ENCODE data around the gene NDUFS3.
A peak's percentile ranks its signal among the peaks of the same experiment; 100 is the strongest.
"Not testable (repeated sequence)": the region's sequence is repeated elsewhere in the genome, so short reads cannot be mapped to it uniquely, and the experiment has no call there.

The NDUFS3 gene

DNA sequence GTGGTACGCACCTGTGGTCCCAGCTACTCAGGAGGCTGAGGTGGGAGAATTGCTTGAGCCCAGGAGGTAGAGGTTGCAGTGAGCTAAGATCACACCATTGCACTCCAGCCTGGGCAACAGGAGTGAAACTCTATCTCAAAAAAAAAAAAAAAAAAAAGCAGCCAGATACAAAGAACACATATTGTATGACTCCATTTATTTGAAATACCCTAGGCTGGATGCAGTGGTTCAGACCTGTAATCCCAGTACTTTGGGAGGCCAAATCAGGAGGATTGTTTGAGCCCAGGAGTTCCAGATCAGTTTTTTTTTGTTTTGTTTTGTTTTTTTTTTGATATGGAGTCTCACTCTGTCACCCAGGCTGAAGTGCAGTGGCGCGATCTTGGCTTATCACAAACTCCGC lies 16.5 kb upstream of the NDUFS3 start:
- DNase-seq = not testable (repeated sequence)

DNA sequence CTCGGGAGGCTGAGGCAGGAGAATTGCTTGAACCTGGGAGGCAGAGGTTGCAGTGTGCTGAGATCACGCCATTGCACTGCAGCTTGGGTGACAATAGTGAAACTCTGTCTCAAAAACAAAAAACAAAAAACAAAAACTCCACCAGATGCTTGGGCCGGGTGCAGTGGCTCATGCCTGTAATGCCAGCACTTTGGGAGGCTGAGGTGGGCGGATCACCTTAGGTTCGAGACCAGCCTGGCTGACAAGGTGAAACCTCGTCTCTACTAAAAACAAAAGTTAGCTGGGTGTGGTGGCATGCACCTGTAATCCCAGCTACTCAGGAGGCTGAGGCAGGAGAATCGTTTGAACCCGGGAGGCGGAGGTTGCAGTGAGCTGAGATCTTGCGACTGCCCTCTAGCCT lies 14.5 kb upstream of the NDUFS3 start:
- DNase-seq = not testable (repeated sequence)

DNA sequence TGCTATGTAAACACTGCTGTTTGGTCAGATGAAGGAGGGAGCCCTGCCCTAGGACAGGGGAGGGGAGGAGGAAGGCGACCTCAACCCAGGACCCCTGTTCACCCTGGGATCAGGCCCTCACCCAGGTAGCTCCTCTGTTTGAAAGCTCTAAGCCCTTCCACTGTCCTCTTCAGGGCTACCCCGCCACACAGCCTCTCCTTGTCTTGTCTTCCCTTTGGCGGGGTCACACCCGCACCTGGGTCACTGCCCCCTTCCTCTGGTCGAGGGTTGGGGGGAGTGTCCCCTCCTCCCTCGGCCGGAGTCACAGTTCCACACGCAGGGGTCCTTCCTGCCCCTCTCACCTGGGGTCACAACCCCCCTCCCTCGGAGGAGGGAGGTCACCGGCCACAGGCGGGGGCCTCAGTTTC lies 13.9 kb upstream of the NDUFS3 start:
- no peak for DNase-seq

DNA sequence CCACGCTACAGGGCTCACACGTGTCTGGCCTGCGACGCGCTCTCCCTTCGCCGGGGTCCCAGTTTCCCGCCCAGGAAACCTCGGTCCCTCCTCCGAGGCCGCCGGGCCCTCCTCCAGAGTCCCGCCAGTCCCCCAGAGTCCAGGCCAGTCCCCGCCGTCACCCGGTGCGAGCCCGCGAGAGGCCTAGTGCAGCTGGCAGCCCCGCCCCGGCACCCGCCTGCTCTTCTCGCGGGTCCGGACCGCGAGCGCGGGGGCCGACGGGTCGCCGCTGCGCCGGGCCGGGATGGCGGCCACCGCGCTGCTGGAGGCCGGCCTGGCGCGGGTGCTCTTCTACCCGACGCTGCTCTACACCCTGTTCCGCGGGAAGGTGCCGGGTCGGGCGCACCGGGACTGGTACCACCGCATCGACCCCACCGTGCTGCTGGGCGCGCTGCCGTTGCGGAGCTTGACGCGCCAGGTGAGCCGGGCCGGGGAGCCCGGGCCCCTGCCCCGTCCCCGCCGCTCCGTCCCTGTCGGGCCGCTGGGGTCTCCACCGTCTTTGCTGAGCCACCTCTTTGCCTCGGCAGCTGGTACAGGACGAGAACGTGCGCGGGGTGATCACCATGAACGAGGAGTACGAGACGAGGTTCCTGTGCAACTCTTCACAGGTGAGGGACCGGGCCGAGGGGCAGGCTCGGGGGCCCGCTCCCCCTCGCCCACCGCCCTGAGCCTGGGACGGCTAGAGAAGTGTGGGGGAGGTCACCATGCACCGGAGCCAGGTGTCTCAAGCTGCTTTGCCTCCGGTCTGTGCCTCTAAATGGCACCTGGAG lies 13.3 kb upstream of the NDUFS3 start, which contains the start of gene PTPMT1:
TSS of gene PTPMT1 (plus strand) at position 260 of the 809 bp plus-strand sequence. CDS start at position 284, 24 bp downstream.
- peak; percentile 55 for DNase-seq

DNA sequence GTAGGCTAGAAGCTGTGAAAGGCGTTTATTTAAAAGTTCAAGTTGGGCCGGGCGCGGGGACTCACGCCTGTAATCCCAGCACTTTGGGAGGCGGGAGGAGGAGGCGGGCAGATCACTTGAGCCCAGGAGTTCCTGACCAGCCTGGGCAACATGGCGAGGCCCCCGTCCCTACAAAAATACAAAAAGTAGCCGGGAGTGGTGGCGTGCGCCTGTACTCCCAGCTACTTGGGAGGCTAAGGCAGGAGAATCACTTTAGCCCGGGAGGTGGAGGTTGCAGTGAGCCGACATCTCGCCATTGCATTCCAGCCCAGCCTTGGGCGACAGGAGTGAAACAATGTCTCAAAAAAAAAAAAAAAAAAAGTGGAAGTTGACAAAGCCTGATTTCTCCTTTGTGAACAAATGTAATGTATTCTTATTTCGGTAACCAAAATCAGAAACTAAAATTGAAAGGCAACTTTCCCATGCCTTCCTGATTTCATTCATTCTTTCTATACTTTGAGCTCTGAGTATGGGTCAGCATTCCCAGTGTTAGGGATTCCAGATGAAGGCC lies 12.7 kb upstream of the NDUFS3 start:
- DNase-seq = no peak

DNA sequence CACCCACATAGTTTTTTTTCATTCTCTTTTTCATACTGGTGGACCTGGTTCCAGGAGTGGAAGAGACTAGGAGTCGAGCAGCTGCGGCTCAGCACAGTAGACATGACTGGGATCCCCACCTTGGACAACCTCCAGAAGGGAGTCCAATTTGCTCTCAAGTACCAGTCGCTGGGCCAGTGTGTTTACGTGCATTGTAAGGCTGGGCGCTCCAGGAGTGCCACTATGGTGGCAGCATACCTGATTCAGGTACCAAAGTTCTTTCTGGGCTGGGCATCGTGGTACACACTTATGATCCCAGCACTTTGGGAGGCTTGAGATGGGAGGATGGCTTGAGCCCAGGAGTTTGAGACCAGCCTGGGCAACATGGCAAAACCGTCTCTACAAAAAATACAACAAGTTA lies 9.2 kb upstream of the NDUFS3 start:
- no peak for DNase-seq

DNA sequence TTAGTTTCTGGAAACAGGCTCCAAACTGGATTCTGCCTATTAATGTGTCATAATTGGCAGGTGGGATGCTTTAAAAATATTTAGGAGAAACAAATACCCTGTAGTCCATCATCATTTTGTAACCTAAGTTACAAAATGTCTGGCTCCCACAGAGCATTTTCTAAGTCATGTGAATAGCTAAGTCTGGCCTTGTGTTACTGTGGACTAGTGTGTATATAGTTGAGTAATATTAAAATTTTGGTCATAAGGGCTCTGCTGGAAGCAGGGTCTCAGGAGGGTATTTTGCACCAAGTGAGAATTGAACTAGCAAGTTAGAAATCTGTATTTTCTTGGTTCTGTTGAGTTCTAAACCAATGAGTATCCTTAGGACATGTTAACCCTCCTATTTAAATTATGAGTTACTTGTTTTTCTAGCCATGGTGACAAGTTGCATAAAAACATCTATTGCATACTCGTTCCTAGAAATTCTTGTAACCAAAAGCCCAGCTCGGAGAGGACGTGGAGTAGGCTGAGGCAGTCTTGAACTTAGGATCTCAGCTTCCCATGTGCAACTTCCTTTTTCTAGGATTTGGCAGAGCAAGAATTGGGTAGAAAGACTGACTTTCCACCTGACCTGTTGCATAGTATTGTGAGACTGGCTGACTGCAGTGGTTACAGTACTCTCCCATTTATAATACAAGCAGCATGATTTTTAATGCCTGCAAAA lies 8.1 kb upstream of the NDUFS3 start:
- no peak for DNase-seq

DNA sequence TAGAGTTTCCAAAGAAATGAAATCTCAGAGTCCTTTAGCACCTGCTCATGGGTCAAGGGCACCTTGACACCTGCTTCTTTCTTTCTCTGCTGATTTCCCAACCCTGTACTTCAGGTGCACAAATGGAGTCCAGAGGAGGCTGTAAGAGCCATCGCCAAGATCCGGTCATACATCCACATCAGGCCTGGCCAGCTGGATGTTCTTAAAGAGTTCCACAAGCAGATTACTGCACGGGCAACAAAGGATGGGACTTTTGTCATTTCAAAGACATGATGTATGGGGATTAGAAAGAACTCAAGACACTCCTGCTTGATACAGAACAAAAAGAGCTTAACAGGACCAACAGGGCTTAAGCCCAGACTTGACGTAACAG lies 7.5 kb upstream of the NDUFS3 start:
- no peak for DNase-seq

DNA sequence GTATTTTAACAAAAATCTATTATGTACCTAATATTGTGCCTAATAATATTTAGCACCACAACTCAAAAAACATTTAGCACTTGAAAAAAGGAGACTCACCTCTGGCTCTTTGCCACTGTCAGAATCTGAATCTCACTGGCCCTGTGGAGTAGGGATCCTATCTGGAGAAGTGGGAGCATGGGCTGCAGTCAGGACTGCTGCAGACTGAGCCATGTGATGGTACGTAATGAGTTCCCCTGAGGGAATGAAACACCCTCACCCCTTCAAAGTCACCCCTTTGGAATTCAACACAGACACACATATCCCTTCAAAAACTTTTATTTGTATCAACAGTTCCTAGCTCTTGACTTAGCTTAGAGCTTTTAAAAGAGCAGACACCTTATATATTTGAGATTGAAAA lies 7.0 kb upstream of the NDUFS3 start:
- DNase-seq = no peak

DNA sequence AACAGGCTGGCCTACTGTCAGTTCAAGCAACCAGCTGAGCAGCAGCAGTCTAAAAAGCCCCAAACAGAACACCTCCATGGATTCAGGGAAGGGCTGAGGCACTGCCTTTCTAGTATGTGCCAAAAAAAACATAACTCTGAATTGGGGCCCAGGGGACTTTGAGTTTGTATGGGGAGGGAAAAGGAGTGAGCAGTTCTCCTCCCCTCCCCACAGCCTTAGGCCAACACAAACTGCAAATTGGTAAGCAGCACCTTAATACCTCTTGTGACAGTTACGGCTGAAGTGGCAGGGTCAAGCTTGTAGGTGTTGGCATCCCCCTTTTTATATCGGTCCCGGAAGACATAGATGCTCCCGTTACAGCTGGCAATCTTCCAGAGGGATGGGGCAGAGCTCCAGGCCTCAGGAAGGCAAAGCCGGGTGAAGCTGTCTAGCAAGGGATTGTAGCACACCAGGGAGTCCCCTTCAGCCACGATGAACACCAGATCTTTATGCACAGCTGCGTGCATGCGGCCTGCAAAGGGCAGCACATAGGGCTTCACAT lies 6.1 kb upstream of the NDUFS3 start:
- no peak for DNase-seq

DNA sequence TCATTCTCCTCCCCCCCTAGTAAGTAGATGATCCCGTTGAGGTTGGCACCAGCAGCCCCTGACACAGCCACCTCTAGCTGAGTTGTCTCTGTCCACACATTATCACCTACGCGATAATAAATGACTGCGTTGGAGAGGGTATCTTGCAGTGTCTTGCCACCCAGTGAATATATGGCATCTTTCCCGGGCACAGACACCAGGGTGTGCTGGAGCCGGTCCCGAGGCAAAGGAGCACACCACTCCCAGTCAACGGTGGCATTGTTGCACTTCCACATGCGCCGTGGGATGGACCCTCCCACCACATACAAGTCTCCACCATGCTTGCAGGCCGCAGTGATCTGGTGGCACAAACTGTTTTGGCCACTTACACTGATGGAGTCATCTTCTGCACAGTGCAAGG lies 5.6 kb upstream of the NDUFS3 start:
- no peak for DNase-seq

DNA sequence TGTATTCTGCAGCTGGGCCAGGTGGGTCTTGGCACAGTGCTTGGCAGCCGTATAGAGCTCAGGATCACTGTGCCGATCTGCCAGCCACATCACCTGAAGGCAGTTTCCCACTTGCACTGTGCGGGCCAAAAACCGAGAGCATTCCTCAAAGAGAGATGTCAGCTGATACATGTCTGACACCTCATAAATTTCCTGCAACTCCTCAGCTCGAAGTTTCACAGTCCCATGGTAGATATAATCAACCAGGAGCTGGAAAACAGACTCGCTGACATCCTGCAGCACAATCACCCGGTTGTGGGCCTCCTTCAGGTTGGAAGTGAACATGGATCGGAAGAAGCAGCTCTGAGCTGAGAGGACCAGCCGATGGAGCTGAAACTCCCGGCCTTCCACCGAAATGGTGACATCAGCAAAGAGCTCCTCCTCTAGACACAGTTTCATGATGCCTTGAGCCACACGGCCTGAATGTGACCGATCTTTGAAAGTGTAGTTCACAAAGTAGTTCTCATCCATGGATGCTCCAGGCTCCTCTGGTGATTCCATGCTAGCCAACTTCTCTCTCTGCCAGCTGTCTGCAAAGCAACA lies 1.3 kb upstream of the NDUFS3 start:
- DNase-seq = no peak

DNA sequence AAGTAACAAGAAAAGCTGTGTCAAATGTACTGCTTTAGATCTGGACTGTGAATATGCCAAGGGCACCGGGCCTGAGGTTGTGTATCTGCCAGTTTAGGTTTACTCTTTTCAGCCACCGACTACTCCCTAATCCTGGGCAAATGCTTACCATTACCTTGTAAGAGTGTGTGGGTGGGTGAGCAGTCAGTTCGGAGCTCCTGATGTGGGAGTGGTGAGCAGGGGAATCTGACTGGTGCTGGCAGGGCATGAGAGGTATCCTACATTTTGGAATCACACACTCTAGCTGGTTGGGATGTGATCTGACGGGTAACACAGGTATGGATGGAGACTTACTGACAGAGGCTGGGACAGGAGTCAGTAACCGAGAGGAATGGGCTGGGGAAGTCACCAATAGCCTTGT lies 5.0 kb downstream of the NDUFS3 start:
- no peak for DNase-seq

DNA sequence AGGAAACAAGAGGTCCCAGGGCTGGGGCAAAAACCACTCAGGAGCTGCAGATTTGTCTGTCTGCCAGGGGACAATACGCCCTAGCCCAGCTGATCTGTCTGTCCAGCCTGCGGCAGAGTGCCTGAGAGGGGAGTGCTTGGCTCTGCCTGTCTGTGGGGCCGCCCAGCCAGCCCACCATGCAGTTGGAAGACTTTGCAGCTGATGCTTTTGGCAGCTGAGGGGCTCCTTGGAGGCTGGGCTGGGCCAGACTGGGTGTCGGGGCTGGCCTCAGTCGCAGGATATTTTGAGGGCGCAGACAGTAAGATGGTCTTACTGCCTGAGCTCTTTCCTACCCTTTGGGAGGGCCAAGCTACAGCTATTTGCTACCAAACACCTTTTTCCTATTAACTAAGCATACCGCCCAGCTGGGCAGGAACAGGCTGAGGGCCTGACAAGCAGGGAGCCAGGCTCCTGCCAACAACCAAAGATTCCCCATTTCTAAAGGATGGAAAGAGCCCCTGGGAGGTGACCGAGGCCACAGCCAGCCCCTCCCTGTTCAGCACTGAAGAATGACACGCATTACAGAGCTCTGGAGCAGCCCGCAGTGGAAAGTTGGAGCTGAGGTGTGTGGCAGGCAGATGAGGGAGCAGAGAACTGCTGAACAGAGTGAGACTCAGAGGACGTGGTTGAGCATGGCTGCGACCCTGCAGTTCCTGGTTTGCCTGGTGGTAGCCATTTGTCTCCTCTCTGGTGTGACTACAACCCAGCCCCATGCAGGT lies 7.4 kb downstream of the NDUFS3 start, which contains the start of gene FAM180B:
TSS of gene FAM180B (plus strand) at position 581 of the 758 bp plus-strand sequence. CDS start at position 672, 91 bp downstream.
- DNase-seq = no peak

DNA sequence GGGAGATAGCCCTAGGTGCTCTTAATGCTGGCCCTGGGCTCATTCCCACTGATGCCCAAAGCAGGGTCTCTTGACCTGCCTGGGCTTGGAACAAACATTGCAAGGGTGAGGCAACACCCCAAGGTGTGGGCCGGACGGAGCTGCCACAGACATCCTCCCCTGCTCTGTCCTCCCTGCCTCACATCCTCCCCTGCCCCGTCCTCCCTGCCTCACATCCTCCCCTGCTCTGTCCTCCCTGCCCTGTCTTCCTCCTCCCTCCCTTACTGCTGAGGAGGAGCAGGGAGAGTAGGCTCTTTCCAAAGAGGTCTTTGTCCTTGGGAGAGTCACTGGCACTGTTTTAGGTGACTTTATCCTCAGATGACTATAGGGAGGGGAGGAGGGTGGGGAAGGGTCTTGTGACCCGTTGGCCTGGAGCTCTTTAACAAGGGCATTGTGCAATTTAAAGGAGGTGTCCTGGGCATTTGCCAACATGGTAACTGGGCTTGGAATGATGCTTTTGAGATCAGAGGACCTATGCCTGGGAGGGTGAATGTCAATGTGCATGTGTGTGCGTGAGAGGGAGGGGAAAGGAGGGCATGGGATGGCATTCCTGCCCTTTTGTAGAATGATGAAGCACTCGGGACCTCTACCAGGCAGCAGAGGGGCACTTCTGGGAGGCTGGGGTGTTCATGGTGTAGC lies 8.3 kb downstream of the NDUFS3 start:
- no peak for DNase-seq

DNA sequence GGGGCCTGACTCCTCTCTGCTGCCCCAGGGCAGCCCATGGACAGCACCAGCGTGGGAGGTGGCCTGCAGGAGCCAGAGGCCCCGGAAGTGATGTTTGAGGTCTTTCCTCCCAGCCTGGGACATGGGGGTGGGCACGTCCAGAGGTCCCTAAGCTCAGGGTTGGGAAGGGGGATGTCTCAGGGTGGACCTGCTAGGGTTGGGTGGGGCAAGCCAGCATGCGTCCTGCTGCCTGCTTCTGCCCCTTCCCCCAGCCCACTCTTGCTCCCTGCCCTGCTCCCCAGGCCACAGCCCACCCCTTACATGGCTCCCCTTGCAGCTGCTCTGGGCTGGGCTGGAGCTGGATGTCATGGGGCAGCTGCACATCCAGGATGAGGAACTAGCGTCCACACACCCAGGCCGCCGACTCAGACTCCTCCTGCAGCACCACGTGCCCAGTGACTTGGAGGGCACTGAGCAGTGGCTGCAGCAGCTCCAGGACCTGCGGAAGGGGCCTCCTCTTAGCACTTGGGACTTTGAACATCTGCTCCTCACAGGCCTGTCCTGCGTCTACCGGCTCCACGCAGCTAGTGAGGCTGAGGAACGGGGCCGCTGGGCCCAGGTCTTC lies 9.0 kb downstream of the NDUFS3 start:
- no peak for DNase-seq

DNA sequence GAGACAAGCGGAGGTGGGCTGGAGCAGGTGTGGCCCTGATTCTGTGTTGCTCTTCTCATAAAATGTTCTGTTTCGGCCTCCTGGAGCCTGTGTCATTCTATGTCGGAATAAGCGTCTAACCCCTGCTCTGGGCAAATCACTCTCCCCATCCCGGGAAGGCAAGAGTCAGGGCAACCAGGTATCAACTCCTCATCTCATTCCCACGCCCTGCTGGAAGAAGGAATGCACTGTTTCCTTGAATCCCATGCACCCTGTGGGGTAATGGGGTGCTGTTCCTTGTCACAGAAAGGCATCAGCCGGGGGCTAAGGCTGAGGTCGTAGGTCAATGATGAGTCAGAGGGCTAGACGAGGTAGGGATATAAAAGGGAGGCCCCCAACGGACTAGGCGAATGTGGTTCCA lies 10.2 kb downstream of the NDUFS3 start:
- no peak for DNase-seq

DNA sequence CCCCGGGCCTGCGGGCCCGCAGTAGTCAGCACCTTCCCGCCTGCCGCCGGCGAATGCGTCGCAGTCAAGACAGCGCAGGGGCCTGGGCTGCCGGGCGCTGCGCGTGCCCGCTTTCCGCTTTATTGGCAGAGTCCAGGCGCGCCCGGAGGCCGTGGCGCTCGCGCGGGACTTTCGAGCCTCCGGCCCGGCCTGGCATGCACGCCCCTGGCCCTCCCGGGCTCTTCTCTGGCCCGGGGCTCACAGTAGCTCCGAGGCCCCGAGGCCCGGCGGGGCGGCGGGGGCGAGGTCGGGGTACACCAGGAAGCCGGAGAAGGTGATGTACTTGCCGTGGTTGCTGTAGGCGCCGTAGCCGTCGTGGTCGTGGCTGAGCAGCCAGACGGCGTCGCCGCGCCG lies 10.7 kb downstream of the NDUFS3 start:
- DNase-seq = no peak

DNA sequence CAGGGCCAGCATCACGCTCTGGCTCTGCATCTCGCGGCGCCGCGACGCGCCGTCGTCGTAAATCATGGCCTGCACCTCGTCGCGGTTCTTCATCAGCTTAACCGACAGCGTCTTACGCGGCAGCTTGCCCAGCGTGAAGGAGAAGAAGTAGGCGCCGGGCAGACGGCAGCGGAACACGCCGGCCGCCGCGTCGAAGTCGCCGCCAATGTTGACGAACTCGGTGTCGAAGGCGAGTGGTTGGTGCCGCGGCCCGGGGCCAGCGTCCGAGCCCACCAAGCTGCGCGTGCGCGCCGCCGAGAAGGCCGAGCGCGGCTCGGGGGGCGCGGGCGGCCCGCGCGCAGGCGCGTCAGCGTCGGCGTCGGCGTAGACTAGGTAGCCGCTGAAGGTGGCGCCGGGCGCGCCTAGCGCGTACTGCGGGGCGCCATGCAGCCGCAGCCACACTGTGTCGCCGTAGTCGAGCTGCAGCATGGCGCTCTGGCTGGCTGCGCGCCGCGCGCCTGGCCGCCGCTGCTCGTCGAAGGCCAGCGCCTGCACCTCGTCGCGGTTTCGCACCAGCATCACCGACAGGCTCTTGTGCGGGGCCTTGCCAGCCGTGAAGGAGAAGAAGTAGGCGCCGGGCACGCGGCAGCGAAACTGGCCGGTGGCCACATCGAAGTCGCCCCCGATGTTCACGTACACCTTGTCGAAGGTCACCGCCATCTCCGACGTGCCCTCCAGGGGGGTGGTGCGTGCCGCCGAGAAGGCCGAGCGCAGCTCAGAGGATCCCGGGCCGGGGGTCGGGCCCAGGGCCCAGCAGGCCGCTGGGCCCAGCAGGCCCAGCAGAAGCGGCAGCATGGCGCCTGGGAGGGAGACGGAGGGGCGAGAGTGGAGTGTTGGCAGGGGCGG lies 11.3 kb downstream of the NDUFS3 start:
- DNase-seq = no peak

DNA sequence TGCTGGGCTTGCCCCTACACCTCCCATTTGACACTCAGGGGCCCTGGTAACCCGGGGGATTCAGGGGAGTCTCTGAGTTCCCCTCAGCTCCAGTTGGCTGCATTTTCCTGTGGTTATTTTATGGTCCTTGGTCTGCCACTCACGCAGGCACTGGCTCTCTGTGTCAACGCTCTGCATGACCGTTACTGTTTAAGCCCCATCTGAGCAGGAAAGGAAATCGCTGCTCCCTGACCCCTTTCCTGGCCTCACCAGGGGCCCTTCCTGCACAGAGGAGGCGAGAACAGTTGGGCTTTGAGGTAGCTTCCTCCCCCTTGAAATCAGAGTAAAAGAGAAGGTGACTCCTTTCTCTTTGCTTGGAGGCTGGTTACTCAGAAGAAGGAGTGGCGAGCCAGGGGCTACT lies 12.9 kb downstream of the NDUFS3 start:
- DNase-seq = no peak

DNA sequence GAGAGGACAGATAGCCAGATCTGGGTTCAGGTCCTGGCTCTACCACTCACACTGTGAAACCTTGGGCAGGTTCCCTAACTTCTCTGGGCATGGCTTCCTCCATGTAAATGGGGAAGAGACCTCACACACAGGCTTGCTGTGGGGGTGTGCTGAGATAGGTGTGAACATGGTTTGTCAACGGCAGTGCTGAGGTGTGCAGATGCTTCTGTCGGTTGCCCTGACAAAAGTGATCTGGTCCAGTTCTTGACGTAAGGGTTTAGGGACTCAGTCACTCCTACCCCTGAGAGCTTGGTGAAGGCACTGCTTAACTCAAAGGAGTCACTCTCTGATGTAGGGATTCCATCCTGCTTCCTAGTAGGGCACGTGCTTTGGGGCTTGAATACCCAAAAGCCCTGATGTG lies 13.4 kb downstream of the NDUFS3 start:
- DNase-seq = no peak
